Large intestine (tissue), 12 donors: ENCODE results near the gene ZSWIM5. TPM values are rescaled to one million over a fixed set of nuclear protein-coding genes. Genes with fewer than 3 reads are reported as not detected.
"Not testable (repeated sequence)": the region's sequence is repeated elsewhere in the genome, so short reads cannot be mapped to it uniquely, and the experiment has no call there.

Experiments
- DNase-seq, 2 donors: peaks; one replicate each; pipeline versions ENCODE4 v3.0.0 to v3.0.0-alpha.2; 2013
- H3K27ac ChIP-seq: one replicate; pipeline ENCODE4 v1.5.1; 2013; ENCODE audit warnings: low read length
- H3K27me3 ChIP-seq: 2 replicates; pipeline ENCODE4 v1.6.1; 2013; ENCODE audit warnings: low read length; ENCODE audit not compliant: control insufficient read depth, insufficient read depth
- H3K36me3 ChIP-seq: 2 replicates; pipeline ENCODE4 v1.6.1; 2013; ENCODE audit warnings: low read length; ENCODE audit not compliant: control insufficient read depth, insufficient read depth
- H3K4me1 ChIP-seq: one replicate; pipeline ENCODE4 v1.6.1; 2013; ENCODE audit warnings: low read length; ENCODE audit not compliant: control insufficient read depth, insufficient read depth
- H3K4me3 ChIP-seq: one replicate; pipeline ENCODE4 v1.5.1; 2013; ENCODE audit warnings: low read length
- H3K9me3 ChIP-seq: one replicate; pipeline ENCODE4 v1.6.1; 2013; ENCODE audit warnings: mild to moderate bottlenecking, low read depth, low read length, moderate library complexity; ENCODE audit not compliant: control insufficient read depth
- WGBS: methylation state at CpG from one replicate; pipeline ENCODE4 v1.1.5; 2013; ENCODE audit warnings: low lambda C conversion rate; ENCODE audit not compliant: insufficient coverage; 5-methylcytosine and 5-hydroxymethylcytosine counted together
- long read RNA-seq, 11 donors: transcript quantifications; one replicate each; lab custom pipeline, GENCODE V29; 2026
- polyA plus RNA-seq: library from polyadenylated mRNA; unstranded; fragments of 120-200 nt; gene quantifications from one replicate; pipeline ENCODE4 v1.2.1, GENCODE V29; 2013

Gene ZSWIM5
- polyA plus RNA-seq: 9.3 TPM
- long read RNA-seq, donor 1: 0 reads
- long read RNA-seq, donor 2: 0 reads
- long read RNA-seq, donor 3: 0 reads
- long read RNA-seq, donor 4: 0 reads
- long read RNA-seq, donor 5: 0 reads
- long read RNA-seq, donor 6: 0 reads
- long read RNA-seq, donor 7: 0 reads
- long read RNA-seq, donor 8: 0 reads
- long read RNA-seq, donor 9: 0 reads
- long read RNA-seq, donor 10: 0 reads
- long read RNA-seq, donor 11, full-length matches to known transcripts: 1 of 1 reads
- long read RNA-seq, donor 11, partial matches to known transcripts: 0 of 1 reads
- long read RNA-seq, donor 11, other reads (novel, unspliced or antisense): 0 of 1 reads

GRCh38 chr1:45205910-45206721 is at the start of gene ZSWIM5:
ZSWIM5 (minus strand) TSS chr1:45206605; CDS start chr1:45206350, 255 bp downstream.
- Histone ChIP-seq H3K27me3 (no peaks in the 10 kb centered on the region), H3K9me3 (no peaks in the 10 kb centered on the region), H3K36me3 (no peaks in the 10 kb centered on the region), H3K4me1 (no peaks in the 10 kb centered on the region), H3K27ac (peak within 1 kb of the TSS; percentile 90), H3K4me3 (peak within 1 kb of the TSS; percentile 77)
- no CpG with 5 or more reads among the region's 118 CpGs for WGBS
- peak; percentile 75 to 88 for DNase-seq

GRCh38 chr1:45254490-45254889 is 48.1 kb upstream of the ZSWIM5 start:
- peak; percentile 23 to 54 for DNase-seq
- Histone ChIP-seq H3K4me1 (no peaks in the 10 kb centered on the region), H3K9me3 (peaks cover 11% of the 10 kb centered on the region), H3K4me3 (no peak overlapping the region), H3K27me3 (no peaks in the 10 kb centered on the region), H3K27ac (no peak overlapping the region), H3K36me3 (no peaks in the 10 kb centered on the region)

- no peak overlapping the region for H3K4me3 ChIP-seq
- no peaks in the 10 kb centered on the region for H3K4me1 ChIP-seq
- no peak overlapping the region for H3K27ac ChIP-seq
- no peaks in the 10 kb centered on the region for H3K27me3 ChIP-seq
- H3K9me3 ChIP-seq: peaks cover 7% of the 10 kb centered on the region
- no peak for DNase-seq
- 86% methylated on average over 1 of the region's 1 CpG for WGBS
- no peaks in the 10 kb centered on the region for H3K36me3 ChIP-seq
Measured at GRCh38 chr1:45250544-45250943, 44.1 kb upstream of the ZSWIM5 start.

- H3K27me3 ChIP-seq, H3K27ac ChIP-seq, DNase-seq, H3K4me3 ChIP-seq, H3K9me3 ChIP-seq, H3K4me1 ChIP-seq, H3K36me3 ChIP-seq: not testable (repeated sequence)
- no CpG with 5 or more reads among the region's 30 CpGs for WGBS
Measured at GRCh38 chr1:45248004-45248403, 41.6 kb upstream of the ZSWIM5 start.

GRCh38 chr1:45246760-45247159 is 40.4 kb upstream of the ZSWIM5 start:
- H3K9me3 ChIP-seq: peaks cover 7% of the 10 kb centered on the region
- H3K4me1 ChIP-seq: no peaks in the 10 kb centered on the region
- no peak for DNase-seq
- no peaks in the 10 kb centered on the region for H3K27me3 ChIP-seq
- no peak overlapping the region for H3K27ac ChIP-seq
- H3K4me3 ChIP-seq: no peak overlapping the region
- no peaks in the 10 kb centered on the region for H3K36me3 ChIP-seq
- 67% methylated on average over 1 of the region's 2 CpGs for WGBS

- not testable (repeated sequence) for H3K27me3 ChIP-seq, H3K4me3 ChIP-seq, DNase-seq, H3K9me3 ChIP-seq, H3K4me1 ChIP-seq, H3K27ac ChIP-seq, H3K36me3 ChIP-seq
- 80% methylated on average over 2 of the region's 3 CpGs for WGBS
Measured at GRCh38 chr1:45246359-45246758, 40.0 kb upstream of the ZSWIM5 start.

- no peaks in the 10 kb centered on the region for H3K27me3 ChIP-seq
Measured at GRCh38 chr1:45244660-45245059, 38.3 kb upstream of the ZSWIM5 start.

GRCh38 chr1:45243476-45244343 is 37.3 kb upstream of the ZSWIM5 start:
- DNase-seq: no peak
- no peaks in the 10 kb centered on the region for H3K4me1 ChIP-seq
- H3K36me3 ChIP-seq: no peaks in the 10 kb centered on the region
- no peak overlapping the region for H3K4me3 ChIP-seq
- H3K9me3 ChIP-seq: peaks cover 7% of the 10 kb centered on the region
- no peak overlapping the region for H3K27ac ChIP-seq
- H3K27me3 ChIP-seq: no peaks in the 10 kb centered on the region
- WGBS: 80% methylated on average over 1 of the region's 3 CpGs

More at GRCh38 chr1:45244660-45245059, 38.3 kb upstream of the ZSWIM5 start:
- no peak overlapping the region for H3K4me3 ChIP-seq
- no peaks in the 10 kb centered on the region for H3K4me1 ChIP-seq
- H3K27ac ChIP-seq: no peak overlapping the region
- no peaks in the 10 kb centered on the region for H3K36me3 ChIP-seq
- DNase-seq: no peak
- peaks cover 7% of the 10 kb centered on the region for H3K9me3 ChIP-seq

GRCh38 chr1:45238846-45239245 is 32.4 kb upstream of the ZSWIM5 start:
- no peak overlapping the region for H3K4me3 ChIP-seq
- H3K27ac ChIP-seq: no peak overlapping the region
- no peaks in the 10 kb centered on the region for H3K4me1 ChIP-seq
- no peaks in the 10 kb centered on the region for H3K9me3 ChIP-seq
- H3K36me3 ChIP-seq: no peaks in the 10 kb centered on the region
- no peaks in the 10 kb centered on the region for H3K27me3 ChIP-seq
- 100% methylated on average over 1 of the region's 2 CpGs for WGBS
- DNase-seq: no peak

GRCh38 chr1:45236136-45236535 is 29.7 kb upstream of the ZSWIM5 start:
- Histone ChIP-seq H3K27ac (no peak overlapping the region), H3K9me3 (no peaks in the 10 kb centered on the region), H3K27me3 (no peaks in the 10 kb centered on the region), H3K4me3 (no peak overlapping the region), H3K4me1 (no peaks in the 10 kb centered on the region), H3K36me3 (no peaks in the 10 kb centered on the region)
- no CpG with 5 or more reads among the region's 1 CpG for WGBS
- no peak for DNase-seq
